Measurements from ENCODE around the gene NDC80. TPM values are rescaled to one million over a fixed set of nuclear protein-coding genes. Genes with fewer than 3 reads are reported as not detected.

The NDC80 gene
- total RNA-seq, 1 donor from 2014 or later: 3.5 TPM

DNA sequence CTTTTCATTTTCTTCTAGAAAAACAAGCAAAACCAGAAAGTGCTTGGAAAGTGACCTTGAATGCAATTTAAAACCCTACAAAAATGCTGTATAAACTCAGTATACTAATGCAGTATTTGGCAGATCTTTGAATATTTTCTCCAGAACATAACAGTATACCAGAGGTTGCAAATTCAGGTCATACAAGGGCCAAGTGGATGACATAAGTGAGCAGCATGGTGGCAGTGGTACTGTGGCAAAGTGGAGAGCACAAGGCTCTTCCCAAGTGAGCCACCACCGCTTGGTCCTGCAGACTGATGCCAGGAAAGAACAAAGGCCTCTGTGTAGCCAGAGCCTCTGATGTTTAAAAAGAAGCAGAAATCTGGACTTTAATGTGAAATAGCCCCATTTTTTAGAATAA lies 33.1 kb upstream of the NDC80 start:
- no peaks in the 10 kb centered on the region for H3K9me3 Mint-ChIP-seq (ENCODE audit: unreplicated experiment)
- Histone ChIP-seq H3K36me3 (ENCODE audit: insufficient read depth, low read length) (no peaks in the 10 kb centered on the region), H3K4me1 (ENCODE audit: insufficient read depth, low read length) (peaks cover 7% of the 10 kb centered on the region), H3K27ac (ENCODE audit: low read depth, low read length) (no peak overlapping the region), H4K20me1 (ENCODE audit: insufficient read depth, low read length) (no peaks in the 10 kb centered on the region), H3K4me2 (ENCODE audit: low read length) (no peak overlapping the region), H3K9ac (ENCODE audit: low read length) (no peak overlapping the region), H3K27me3 (ENCODE audit: insufficient read depth, low read length) (no peaks in the 10 kb centered on the region), H3K4me3 (ENCODE audit: insufficient read depth, low read depth, low read length) (no peak overlapping the region), H3K79me2 (ENCODE audit: insufficient read depth, low read length) (no peaks in the 10 kb centered on the region), H3K9me3 (ENCODE audit: insufficient read depth, low read depth, low read length) (no peaks in the 10 kb centered on the region), H2AFZ (ENCODE audit: low read depth, low read length) (no peak overlapping the region)
- no peak overlapping the region for H3K4me3 Mint-ChIP-seq (ENCODE audit: unreplicated experiment)
- peaks cover 15% of the 10 kb centered on the region for H3K4me1 Mint-ChIP-seq (ENCODE audit: low read depth, unreplicated experiment)
- DNase-seq (ENCODE audit: low read depth) (no peak), FAIRE-seq (no peak)
- peaks cover 8% of the 10 kb centered on the region for H3K36me3 Mint-ChIP-seq (ENCODE audit: low read depth, unreplicated experiment)
- H3K27ac Mint-ChIP-seq (ENCODE audit: unreplicated experiment): no peak overlapping the region
- no peaks in the 10 kb centered on the region for H3K27me3 Mint-ChIP-seq (ENCODE audit: low read depth, unreplicated experiment)
- TF ChIP-seq CTCF (IDR thresholded peaks at IDR 0.05; ENCODE audit: insufficient read depth, low read depth, low read length): no peak
- no peak for TF ChIP-seq EZH2 (IDR thresholded peaks at IDR 0.05; ENCODE audit: insufficient read depth, low read length)

DNA sequence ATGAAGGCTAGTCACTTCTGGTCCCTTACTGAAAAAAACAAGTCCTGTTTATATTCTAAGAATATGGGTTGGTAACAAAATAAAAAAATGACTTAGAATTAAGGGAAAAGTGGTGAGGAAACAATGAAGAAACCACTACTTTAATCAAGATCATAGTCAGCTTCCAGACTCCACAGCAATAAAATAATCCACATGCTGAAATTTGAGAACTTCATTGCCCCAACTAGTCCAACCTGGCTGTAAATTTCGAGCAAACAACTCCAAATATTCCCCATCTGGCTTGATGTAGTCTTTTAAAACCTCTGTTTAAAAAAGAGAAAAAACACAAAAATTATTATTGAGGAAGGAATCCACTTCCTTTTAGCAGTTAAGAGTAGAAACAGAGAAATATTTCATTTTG lies 32.5 kb upstream of the NDC80 start:
- Histone ChIP-seq H3K9me3 (ENCODE audit: insufficient read depth, low read depth, low read length) (no peaks in the 10 kb centered on the region), H3K9ac (ENCODE audit: low read length) (no peak overlapping the region), H3K4me3 (ENCODE audit: insufficient read depth, low read depth, low read length) (no peak overlapping the region), H3K27me3 (ENCODE audit: insufficient read depth, low read length) (no peaks in the 10 kb centered on the region), H3K4me1 (ENCODE audit: insufficient read depth, low read length) (peaks cover 7% of the 10 kb centered on the region), H4K20me1 (ENCODE audit: insufficient read depth, low read length) (no peaks in the 10 kb centered on the region), H3K79me2 (ENCODE audit: insufficient read depth, low read length) (no peaks in the 10 kb centered on the region), H2AFZ (ENCODE audit: low read depth, low read length) (no peak overlapping the region), H3K27ac (ENCODE audit: low read depth, low read length) (no peak overlapping the region), H3K4me2 (ENCODE audit: low read length) (no peak overlapping the region), H3K36me3 (ENCODE audit: insufficient read depth, low read length) (no peaks in the 10 kb centered on the region)
- H3K4me1 Mint-ChIP-seq (ENCODE audit: low read depth, unreplicated experiment): peaks cover 15% of the 10 kb centered on the region
- H3K36me3 Mint-ChIP-seq (ENCODE audit: low read depth, unreplicated experiment): peaks cover 8% of the 10 kb centered on the region
- no peak overlapping the region for H3K27ac Mint-ChIP-seq (ENCODE audit: unreplicated experiment)
- H3K27me3 Mint-ChIP-seq (ENCODE audit: low read depth, unreplicated experiment): no peaks in the 10 kb centered on the region
- TF ChIP-seq CTCF (IDR thresholded peaks at IDR 0.05; ENCODE audit: insufficient read depth, low read depth, low read length) (no peak), EZH2 (IDR thresholded peaks at IDR 0.05; ENCODE audit: insufficient read depth, low read length) (no peak)
- DNase-seq (ENCODE audit: low read depth) (peak; percentile 23), FAIRE-seq (no peak)
- H3K9me3 Mint-ChIP-seq (ENCODE audit: unreplicated experiment): no peaks in the 10 kb centered on the region
- no peak overlapping the region for H3K4me3 Mint-ChIP-seq (ENCODE audit: unreplicated experiment)

GRCh38 chr18:2540575-2540974 lies 30.8 kb upstream of the NDC80 start:
- H3K9ac ChIP-seq (ENCODE audit: low read length): no peak overlapping the region
- peaks cover under 1% of the 10 kb centered on the region for H3K36me3 Mint-ChIP-seq (ENCODE audit: low read depth, unreplicated experiment)
- H2AFZ ChIP-seq (ENCODE audit: low read depth, low read length): no peak overlapping the region
- no peak overlapping the region for H3K4me3 ChIP-seq (ENCODE audit: insufficient read depth, low read depth, low read length)
- no peak overlapping the region for H3K27ac Mint-ChIP-seq (ENCODE audit: unreplicated experiment)
- peaks cover 6% of the 10 kb centered on the region for H3K4me1 ChIP-seq (ENCODE audit: insufficient read depth, low read length)
- no peaks in the 10 kb centered on the region for H4K20me1 ChIP-seq (ENCODE audit: insufficient read depth, low read length)
- DNase-seq (ENCODE audit: low read depth) (no peak), FAIRE-seq (no peak)
- no peak overlapping the region for H3K4me3 Mint-ChIP-seq (ENCODE audit: unreplicated experiment)
- H3K4me1 Mint-ChIP-seq (ENCODE audit: low read depth, unreplicated experiment): peaks cover 14% of the 10 kb centered on the region
- no peaks in the 10 kb centered on the region for H3K27me3 Mint-ChIP-seq (ENCODE audit: low read depth, unreplicated experiment)
- H3K9me3 ChIP-seq (ENCODE audit: insufficient read depth, low read depth, low read length): no peaks in the 10 kb centered on the region
- H3K79me2 ChIP-seq (ENCODE audit: insufficient read depth, low read length): no peaks in the 10 kb centered on the region
- no peaks in the 10 kb centered on the region for H3K36me3 ChIP-seq (ENCODE audit: insufficient read depth, low read length)
- H3K4me2 ChIP-seq (ENCODE audit: low read length): no peak overlapping the region
- no peaks in the 10 kb centered on the region for H3K27me3 ChIP-seq (ENCODE audit: insufficient read depth, low read length)
- no peaks in the 10 kb centered on the region for H3K9me3 Mint-ChIP-seq (ENCODE audit: unreplicated experiment)
- TF ChIP-seq CTCF (IDR thresholded peaks at IDR 0.05; ENCODE audit: insufficient read depth, low read depth, low read length) (no peak), EZH2 (IDR thresholded peaks at IDR 0.05; ENCODE audit: insufficient read depth, low read length) (no peak)
- no peak overlapping the region for H3K27ac ChIP-seq (ENCODE audit: low read depth, low read length)

All from astrocyte (in vitro differentiated cells and primary cell).